GM08714 (cell line): Measurements from ENCODE around the gene FUT1.
"Not testable (repeated sequence)": the region's sequence is repeated elsewhere in the genome, so short reads cannot be mapped to it uniquely, and the experiment has no call there.

Experiments
- H3K4me3 ChIP-seq: fragments of 200-500 bp; sonication (Bioruptor generic); 2 replicates; pipeline ENCODE4 v1.5.1; 2014; ENCODE audit warnings: mild to moderate bottlenecking, low read length, inconsistent platforms
- ZNF274 ChIP-seq: IDR thresholded peaks from 2 replicates; pipeline ENCODE4 v1.6.1; 2012; ENCODE audit warnings: mild to moderate bottlenecking, low read depth, low read length

The FUT1 gene

GRCh38 chr19:48719263-48720171, 32.9 kb downstream of the FUT1 start, which contains the start of gene MAMSTR:
TSS of gene MAMSTR (minus strand) at chr19:48719725. CDS start at chr19:48719031, 694 bp downstream.
- no peak within 1 kb of the TSS; the same call in 1 of the 2 replicates for H3K4me3 ChIP-seq
- no peak for TF ChIP-seq ZNF274

DNA sequence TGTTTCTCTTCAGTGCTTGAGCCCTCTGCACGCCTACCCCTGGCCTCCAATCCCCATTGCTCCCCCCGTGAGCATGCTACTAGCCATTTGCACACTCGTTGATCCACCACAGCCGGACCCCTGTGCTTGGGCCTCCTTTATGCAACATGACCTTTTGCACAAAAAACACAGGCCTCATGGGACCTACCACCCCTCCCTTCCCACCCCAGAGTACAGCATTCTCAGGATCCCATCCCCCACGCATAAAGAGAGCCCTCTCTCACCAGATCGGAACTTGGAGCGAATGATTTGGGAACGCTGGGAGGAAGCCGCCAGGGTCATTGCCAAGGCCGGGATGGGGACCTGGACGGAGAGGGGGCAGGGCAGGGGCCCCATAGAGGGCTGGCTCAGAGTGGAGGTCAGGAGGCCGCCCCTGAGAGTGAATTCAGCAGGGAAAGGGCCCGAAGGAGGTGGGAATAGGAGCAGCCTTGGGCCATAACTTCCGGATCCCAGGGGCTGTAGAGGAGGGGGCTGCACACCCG, 33.7 kb downstream of the FUT1 start:
- no peak overlapping the region for H3K4me3 ChIP-seq
- TF ChIP-seq ZNF274 = no peak

DNA sequence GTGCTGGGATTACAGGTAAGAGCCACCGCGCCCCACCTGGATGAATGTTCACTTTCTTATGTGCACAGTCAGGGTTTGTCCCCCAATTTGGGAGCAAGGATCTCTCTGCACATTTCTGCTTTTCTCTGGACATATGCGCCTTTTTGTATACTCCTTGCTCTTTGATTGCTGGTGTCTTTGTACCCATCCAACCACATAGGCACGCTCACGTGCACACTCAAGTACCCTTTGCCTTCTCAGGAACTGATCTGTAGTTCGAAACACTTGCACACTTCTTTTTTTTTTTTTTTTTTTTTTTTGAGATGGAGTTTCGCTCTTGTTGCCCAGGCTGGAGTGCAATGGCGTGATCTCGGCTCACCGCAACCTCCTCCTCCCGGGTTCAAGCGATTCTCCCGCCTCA, 34.3 kb downstream of the FUT1 start:
- not testable (repeated sequence) for H3K4me3 ChIP-seq

DNA sequence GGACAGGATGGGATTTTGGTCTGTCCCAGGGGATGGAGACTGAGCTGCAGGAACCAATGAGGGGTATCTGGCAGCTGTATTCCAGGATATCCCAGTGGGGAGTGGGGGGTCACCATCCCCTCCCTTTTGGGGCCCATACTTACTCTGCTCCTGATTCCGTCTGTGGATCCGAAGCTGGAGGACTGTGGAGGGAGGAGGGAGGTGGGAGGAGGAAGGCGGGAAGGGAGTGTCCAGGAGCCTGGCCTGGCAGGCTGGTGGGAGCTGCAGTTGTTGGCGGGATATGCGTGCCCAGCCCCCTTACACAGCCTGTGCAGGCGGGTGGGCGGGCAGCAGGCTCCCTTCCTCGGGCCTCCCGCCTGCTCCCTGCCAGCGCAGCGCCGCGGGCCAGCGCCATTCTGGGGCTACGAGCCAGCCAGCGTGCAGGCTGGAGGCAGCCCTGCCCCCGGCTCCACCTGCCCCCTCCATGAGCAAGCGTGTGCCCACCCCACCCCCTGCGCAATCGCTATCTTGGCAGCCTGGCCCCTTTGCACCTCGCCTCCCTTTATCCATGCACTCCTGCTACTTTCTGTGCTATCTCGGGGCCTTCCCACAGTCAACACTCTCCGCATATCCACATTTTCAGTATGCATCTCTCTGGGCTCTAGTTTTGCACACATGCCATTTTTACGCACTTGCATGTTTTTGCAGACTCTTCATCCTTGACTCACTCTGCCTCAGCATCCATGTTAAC, 35.7 kb downstream of the FUT1 start:
- TF ChIP-seq ZNF274 = no peak
- H3K4me3 ChIP-seq = no peak overlapping the region

- no peak for TF ChIP-seq ZNF274
- H3K4me3 ChIP-seq = no peak overlapping the region
Observed at GRCh38 chr19:48715681-48716171, 36.7 kb downstream of the FUT1 start.

DNA sequence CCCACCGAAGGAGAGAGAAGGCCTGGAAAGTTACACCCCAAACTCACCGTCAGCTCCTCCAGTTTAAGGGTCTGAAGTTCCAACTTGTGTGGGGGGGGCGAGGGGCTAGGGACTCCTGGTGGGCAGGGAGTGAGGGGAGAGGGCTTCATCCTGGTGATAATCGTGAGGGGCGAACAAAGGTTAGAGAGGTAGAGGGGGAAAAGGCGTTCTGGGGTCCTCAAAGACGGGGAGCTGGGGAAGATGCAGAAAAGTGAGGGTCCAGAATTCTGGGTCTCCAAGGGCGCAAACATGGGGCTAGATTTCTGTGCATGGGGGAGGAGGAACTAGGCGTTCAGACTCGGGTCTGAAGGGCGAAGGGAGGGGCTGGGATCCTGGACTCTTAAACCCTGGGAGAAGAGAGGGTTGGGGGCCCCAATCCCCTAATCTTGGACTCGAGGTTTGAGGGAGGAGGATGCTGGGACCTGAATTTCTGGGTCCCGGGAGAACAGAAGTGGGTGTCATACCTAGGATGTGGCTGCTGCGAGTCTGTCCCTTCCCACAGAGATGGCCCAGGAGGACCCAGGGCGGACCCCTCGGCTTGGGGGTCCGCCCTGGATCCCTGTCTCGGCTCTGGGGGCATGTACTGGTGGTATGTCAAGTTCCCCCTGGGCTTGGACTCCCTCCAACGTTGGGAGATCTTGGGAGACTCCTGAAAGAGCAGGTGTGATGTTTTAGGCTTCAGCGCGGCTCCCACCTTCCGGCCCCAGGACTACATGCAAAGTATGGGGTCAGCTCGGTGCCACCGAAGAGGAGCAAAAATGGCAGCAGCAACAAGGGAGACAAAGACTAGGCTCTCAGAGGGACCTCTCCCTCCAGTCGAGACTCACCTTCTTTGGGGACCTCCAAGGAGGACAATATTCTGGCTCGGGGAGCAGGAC, 37.4 kb downstream of the FUT1 start:
- TF ChIP-seq ZNF274 = no peak
- H3K4me3 ChIP-seq = peak overlapping the region; percentile 66

- peak overlapping the region; percentile 70 for H3K4me3 ChIP-seq
Observed at GRCh38 chr19:48713864-48714755, 38.3 kb downstream of the FUT1 start.

DNA sequence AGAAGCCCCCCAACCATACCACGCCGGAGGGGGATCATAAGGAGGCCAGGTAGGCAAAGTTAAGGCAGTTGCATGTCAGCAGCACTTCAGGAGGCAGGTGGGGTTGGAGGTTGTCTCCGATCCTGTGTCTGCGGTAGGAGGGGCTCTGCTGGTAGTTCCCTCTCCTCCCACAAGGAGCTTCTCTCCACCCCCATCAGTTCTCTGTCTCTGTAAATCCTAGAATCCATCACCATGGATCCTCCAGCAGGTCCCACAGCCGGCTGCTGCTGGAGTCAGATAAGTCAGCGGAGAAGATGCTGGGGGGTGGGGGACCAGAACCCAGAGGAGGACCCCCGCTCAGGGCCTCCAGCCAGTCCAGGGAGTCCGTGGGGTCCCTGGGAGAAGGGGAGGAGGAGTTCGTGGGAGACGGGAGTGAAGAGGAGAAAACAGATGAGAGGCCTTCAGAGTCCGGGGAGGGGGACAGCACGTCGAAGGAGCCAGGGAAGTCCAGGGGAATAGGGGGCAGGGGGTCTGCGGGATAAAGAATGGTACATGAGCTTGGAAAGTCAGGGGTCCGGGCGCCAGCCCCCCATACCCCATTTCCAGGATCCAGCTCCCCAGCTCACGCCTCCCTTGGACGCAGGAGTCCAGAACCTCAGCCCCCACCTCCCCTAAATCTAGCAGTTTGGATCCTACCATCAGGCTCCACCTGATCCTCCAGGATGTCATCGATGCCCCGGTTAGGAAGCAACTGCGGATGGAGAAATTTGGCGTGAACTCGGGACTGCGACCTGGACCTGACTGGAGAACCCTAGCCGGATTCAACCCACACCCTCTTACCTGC, 39.2 kb downstream of the FUT1 start:
- peak overlapping the region; percentile 70 for H3K4me3 ChIP-seq
- no peak for TF ChIP-seq ZNF274

More at GRCh38 chr19:48713864-48714755, 38.3 kb downstream of the FUT1 start:
- no peak for TF ChIP-seq ZNF274

DNA sequence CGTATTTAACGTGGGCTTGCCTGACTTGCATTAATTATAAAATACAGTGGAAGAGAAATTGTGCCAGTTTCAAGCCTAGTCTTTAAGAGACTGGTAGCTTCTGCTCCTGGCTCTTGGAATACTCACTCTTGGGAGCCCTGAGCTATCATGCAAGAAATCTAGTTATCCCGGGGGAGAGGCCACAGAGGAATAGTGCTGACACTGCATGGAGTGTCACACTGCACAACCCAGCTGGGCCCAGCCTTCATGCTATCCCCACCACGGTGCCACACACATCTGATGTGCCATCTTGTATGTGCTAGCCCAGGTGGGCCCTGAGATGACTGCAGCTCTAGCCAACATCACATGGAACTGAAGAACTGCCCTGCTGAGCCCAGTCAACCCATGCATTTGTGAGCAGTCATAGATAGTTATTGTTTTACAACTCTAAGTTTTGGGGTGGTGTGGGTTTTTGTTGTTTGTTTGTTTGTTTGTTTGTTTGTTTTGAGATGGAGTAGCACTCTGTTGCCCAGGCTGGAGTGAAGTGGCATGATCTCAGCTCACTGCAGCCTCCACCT, 41.3 kb downstream of the FUT1 start:
- no peak overlapping the region for H3K4me3 ChIP-seq
- TF ChIP-seq ZNF274 = no peak

DNA sequence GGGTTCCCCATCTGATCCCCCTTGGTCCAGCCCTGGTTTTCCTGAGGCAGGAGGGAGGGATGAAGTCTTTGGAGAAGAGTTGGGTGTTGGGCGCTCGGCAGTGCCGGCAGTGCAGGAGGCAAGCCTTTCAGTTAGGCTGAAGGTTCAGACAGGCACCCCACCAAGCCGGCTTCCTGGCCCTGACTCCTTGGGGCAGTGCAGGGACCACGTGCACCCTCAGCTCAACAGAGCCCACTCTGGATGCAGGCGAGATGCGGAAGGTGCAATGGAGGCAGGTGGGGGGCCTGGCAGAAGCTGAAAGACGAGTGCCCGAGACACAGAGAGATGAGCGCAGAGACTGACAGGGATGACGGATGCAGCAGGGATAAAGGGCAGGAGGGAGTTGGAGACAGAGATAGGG, 44.0 kb downstream of the FUT1 start:
- no peak overlapping the region for H3K4me3 ChIP-seq
- TF ChIP-seq ZNF274 = no peak

GRCh38 chr19:48705431-48705830, 47.0 kb downstream of the FUT1 start:
- no peak overlapping the region for H3K4me3 ChIP-seq
- no peak for TF ChIP-seq ZNF274

- no peak for TF ChIP-seq ZNF274
- no peak overlapping the region for H3K4me3 ChIP-seq
Observed at GRCh38 chr19:48703316-48703715, 49.1 kb downstream of the FUT1 start.
